T1000 (cell line): ENCODE measurements around the gene CLCN4.

Experiments
- DNase-seq: peaks from one replicate; lab custom pipeline; 2025; ENCODE audit warnings: mixed read lengths; lab: John Stamatoyannopoulos, UW

CLCN4 gene

DNA sequence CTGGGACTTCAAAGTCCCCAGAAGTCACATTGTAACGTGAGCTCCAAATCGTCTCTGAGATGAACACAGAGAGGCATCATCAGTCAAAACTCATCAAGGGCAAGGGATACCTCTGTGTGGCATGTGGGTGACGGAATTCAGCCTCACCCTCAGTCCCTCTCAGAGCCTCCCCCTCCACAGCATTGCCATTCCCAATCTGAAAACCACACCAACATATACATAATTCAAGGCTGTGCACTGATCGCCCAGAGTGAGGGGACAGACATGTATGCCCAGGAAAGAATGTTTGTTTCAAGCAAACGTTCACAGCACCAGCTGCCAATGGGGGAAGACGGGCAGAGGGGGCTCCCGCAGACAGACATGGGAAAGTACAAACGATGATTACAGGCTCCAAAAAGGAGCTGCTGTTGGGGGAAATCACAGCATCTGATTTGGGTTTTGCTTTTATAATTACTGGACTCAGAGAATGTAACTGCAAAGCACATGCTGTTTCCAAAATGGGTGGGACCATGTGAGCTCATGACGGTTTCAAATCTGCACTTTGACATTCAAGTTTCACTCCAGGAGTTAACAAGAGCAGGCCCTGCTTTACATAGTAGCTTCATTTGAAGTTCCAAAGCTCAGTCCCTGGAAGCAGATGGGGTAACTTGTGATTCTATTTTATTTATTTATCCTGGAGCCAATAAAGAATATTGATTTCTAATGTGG, 88.3 kb downstream of the CLCN4 start:
- DNase-seq = no peak

GRCh38 chrX:10245886-10246285, 89.1 kb downstream of the CLCN4 start:
- no peak for DNase-seq

- DNase-seq = no peak
Observed at GRCh38 chrX:10246297-10246696, 89.5 kb downstream of the CLCN4 start.

GRCh38 chrX:10246846-10247245, 90.1 kb downstream of the CLCN4 start:
- no peak for DNase-seq

DNA sequence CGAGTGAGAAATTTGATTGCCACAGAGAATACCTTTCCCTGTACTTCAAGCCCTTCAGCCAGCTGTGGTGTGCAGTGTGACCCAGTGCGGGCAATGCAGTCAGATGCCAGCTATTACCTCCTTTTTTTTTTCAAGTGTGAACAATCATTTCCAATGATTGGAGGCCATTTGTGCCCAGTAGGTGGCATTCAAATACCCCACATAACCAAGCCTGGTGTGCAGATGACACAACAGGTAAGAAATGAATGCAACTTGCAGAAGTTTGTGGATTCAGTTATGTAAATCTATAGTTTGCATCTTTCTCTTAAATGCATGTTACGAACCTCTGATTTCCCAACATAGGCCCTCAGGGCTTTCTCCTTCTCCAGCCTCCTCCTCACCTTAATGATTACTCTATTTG, 98.0 kb downstream of the CLCN4 start:
- no peak for DNase-seq

GRCh38 chrX:10259716-10260115, 102.9 kb downstream of the CLCN4 start:
- no peak for DNase-seq

DNA sequence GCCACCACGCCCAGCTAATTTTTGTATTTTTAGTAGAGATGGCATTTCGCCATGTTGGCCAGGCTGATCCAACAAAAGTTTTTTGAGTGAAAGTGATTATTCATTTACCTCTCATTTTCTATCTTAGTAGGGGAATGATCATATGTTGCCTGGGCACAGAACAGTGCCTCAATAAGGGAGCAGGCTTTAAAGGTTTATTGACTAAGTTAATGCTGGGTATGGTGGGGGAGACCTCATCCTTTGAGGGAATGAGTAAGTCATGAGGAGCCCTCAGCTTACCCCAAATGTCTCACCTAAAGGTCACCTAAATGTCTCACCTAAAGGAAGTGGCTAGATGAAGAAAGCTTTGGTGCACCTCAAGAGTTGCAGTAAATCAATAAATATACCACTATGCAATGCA, 109.0 kb downstream of the CLCN4 start:
- DNase-seq = no peak

GRCh38 chrX:10278716-10279115, 121.9 kb downstream of the CLCN4 start:
- no peak for DNase-seq

DNA sequence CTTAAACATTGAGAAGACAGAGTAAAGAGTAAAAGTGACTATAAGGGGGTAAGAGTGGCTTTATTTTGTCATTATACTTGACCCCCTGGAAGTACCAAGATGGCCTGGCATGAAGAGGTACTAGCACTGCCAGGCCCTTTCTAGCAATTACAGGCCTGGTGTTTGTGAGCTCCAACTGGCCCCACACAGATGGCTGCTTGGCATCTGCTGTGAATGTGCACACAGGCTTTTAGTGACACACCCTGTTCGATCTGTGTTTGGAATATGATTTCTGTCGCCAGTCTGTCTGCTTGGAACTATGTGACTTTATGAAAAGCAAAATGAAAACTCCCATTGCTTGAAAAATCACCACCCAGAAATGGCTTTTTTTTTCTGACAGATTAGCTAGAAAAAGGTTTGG, 123.3 kb downstream of the CLCN4 start:
- no peak for DNase-seq

DNA sequence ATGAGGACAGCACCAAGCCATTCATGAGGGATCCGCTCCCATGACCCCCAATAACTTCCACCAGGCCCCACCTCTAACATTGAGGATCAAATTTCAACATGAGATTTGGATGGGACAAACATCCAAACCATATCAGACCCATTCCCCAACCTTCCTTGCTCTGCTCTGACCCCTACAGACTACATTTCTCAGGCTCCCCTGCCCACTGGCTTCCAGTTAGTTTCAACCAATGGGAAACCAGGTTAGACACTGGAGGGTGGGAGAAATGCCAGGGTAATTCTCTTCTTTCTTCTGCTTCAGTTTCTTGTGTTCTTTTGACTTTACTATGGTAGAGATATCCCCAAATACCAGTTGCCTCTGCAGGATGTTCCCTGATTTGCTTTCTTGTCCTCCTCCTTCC, 125.7 kb downstream of the CLCN4 start:
- no peak for DNase-seq

DNA sequence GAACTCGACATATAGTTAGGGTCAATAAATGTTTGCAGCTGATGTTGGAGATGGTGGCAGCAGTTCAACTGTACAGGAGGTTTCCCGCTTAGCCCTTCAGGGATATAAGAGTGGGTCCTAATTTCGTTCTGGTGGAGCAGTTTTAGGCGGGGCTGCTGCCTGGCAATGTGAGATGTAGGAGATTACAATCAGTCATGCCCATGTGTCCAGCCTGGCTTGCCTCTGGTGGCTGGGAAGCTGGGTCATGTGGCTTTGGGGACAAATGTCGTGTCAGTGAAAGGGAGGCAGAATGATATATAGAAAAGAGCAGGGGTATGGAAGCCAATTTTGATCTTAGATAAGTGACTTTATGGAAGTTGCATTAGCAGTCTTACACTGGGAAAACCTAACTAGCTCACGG, 129.4 kb downstream of the CLCN4 start:
- DNase-seq = no peak
